ENCODE results near the gene ZNF148.

- TF ChIP-seq, protein P1, sequence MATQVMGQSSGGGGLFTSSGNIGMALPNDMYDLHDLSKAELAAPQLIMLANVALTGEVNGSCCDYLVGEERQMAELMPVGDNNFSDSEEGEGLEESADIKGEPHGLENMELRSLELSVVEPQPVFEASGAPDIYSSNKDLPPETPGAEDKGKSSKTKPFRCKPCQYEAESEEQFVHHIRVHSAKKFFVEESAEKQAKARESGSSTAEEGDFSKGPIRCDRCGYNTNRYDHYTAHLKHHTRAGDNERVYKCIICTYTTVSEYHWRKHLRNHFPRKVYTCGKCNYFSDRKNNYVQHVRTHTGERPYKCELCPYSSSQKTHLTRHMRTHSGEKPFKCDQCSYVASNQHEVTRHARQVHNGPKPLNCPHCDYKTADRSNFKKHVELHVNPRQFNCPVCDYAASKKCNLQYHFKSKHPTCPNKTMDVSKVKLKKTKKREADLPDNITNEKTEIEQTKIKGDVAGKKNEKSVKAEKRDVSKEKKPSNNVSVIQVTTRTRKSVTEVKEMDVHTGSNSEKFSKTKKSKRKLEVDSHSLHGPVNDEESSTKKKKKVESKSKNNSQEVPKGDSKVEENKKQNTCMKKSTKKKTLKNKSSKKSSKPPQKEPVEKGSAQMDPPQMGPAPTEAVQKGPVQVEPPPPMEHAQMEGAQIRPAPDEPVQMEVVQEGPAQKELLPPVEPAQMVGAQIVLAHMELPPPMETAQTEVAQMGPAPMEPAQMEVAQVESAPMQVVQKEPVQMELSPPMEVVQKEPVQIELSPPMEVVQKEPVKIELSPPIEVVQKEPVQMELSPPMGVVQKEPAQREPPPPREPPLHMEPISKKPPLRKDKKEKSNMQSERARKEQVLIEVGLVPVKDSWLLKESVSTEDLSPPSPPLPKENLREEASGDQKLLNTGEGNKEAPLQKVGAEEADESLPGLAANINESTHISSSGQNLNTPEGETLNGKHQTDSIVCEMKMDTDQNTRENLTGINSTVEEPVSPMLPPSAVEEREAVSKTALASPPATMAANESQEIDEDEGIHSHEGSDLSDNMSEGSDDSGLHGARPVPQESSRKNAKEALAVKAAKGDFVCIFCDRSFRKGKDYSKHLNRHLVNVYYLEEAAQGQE (IDR thresholded peaks at IDR 0.05; ENCODE audit: insufficient read depth in 1 of 2, low read depth in 2 of 2, low read length in 2 of 2) = no peak
- TF ChIP-seq POLR2AphosphoS5 (IDR thresholded peaks at IDR 0.05; ENCODE audit: low read depth, low read length) = no peak
- TF ChIP-seq TAF1 (IDR thresholded peaks at IDR 0.05; ENCODE audit: borderline replicate concordance, insufficient read depth, low read length) = no peak
Measured at GRCh38 chr3:125206934-125207333, 168.2 kb downstream of the ZNF148 start.
